Posterior cingulate gyrus (tissue), 11 donors: Measurements from ENCODE around the gene FUCA2.
"Not testable (repeated sequence)": the region's sequence is repeated elsewhere in the genome, so short reads cannot be mapped to it uniquely, and the experiment has no call there.

Experiments
- DNase-seq, 10 donors: peaks; one replicate each; pipeline versions ENCODE4 v3.0.0 to v3.0.0-alpha.2; 2020 to 2021; ENCODE audit warnings: mixed read lengths in 3 of 10
- intact Hi-C: fragments of 100-400 bp; cut with DNase I; formaldehyde crosslinking; loops from one replicate; pipeline ENCODE4 v1.15.1; 2023

The FUCA2 gene

DNA sequence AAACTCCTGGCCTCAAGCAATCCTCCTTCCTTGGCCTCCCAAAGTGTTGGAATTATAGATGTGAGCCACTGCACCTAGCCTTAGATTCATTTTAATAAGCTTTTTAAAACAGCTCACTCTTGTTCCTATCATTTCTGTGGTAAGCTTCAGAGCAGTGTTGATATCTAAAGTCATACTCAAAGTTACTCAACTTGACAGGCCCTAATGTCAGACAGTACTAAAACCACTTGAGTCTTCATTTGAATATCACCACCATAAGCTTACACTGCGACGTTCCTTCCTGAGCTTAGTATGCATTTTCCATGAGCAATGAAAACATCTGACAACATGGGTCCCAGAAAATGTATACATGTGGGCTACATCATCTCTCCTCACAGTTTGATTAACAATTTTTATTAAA lies 6.0 kb downstream of the FUCA2 start:
- no peak for DNase-seq

DNA sequence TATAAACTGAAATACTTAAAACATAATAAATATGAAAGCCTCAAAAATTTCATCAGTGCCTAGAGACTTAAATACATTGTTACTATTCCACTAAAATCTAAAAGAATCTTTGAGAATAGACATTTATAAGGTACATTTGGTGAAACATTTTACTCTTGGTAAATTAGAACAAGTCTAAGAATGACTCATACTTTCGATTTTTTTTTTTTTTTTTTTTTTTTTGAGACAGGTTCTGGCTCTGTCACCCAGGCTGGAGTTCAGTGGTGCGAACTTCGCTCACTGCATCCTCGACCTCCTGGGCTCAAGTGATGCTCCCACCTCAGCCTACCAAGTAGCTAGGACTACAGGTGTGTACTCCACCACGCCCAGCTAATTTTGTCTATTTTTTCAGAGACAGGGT lies 6.4 kb downstream of the FUCA2 start:
- no peak for DNase-seq
- intact Hi-C loops, result no loop called here

More for the DNA sequence above, 6.0 kb downstream of the FUCA2 start:
- intact Hi-C loops, result no loop called here

DNA sequence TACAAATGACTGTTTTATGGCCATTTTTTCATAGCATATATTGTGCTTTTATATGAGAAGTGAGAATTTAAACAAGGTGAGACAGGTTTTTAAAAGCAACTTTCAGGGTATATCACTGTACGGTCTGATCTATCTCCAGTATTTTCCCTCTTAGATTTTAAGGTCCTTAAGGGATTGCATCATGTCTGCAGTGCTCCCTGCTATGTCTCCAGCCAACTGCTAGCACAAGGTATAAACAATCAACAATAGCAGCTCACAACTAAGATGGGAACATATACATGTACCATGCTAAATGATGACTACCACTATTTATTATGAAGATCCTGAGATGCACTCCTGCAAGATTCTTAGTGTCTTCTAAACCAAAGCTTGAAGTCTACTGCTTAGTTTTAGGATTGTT lies 7.2 kb downstream of the FUCA2 start:
- DNase-seq, result no peak
- intact Hi-C loops, result no loop called here

DNA sequence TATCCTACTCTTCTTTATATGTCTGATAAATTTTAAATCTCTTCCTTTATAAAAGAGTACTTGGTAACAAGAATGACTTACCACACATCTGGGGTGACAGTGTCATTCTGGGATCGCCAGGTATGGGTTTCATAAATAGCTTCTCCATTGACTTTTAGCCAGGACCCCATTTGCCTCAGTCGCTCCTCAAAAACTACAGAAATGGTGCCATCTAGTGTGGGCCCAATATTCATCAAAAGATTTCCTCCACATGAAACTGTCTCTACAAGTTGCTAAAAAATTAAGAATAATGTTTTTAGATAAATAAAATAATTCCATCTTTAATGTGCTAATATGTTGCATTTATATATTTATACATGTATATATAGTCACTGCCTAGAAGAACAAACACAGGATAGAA lies 9.7 kb downstream of the FUCA2 start:
- DNase-seq, result no peak
- intact Hi-C loops, result no loop called here

DNA sequence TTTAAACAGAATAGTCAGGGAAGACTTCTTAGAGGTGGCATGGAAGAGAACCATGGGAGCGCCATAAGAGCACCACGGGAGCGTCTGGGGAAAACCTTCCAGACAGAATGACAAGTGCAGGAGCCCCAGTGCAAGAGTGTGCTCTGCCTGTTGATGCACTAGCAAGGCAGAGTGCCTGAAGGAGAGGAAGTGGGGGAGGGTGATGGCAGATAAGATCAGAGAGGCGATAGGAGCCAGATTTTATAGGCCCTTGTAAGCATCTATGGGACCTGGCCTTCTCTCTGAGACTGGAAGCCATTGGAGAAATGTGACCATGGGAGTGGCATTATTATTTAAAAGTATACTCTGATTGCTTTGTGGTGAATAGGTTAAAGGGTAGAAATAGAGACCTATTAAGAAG lies 13.1 kb downstream of the FUCA2 start:
- no peak for DNase-seq

DNA sequence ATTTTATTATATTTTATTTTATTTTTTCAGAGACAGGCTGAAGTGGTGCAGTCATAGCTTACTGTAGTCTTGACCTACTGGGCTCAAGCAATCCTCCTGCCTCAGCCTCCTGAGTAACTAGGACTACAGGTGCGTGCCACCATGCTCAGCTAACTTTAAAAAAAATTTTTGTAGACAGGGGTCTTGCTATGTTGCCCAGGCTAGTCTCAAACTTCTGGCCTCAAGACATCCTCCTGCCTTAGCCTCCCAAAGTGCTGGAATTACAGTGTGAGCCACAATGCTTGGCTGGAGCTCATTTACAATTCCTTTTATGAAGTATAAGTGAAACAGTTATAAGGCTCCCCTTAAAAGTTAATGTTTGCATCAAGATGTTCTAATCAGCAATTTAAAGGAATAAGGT lies 14.5 kb downstream of the FUCA2 start:
- intact Hi-C loops, result no loop called here
- no peak for DNase-seq

More for the DNA sequence above, 13.1 kb downstream of the FUCA2 start:
- intact Hi-C loops, result no loop called here

DNA sequence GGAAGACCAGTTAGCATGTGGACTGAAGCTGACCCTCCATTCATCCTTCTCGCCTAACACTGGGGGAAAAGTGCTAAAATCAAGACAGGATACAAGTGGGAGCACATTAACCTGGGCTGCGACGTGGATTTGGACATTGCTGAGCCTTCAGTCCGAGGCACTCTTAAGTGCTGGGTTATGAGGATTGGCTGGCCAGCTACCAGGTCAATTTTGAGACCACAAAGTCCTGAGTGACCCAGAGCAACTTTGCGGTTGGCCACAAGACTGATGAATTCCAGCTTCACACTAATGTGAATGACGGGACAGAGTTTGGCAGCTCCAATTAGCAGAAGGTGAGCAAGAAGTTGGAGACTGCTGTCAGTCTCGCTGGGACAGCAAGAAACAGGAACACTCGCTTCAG lies 20.7 kb downstream of the FUCA2 start:
- no peak for DNase-seq
- intact Hi-C loops, result no loop called here

DNA sequence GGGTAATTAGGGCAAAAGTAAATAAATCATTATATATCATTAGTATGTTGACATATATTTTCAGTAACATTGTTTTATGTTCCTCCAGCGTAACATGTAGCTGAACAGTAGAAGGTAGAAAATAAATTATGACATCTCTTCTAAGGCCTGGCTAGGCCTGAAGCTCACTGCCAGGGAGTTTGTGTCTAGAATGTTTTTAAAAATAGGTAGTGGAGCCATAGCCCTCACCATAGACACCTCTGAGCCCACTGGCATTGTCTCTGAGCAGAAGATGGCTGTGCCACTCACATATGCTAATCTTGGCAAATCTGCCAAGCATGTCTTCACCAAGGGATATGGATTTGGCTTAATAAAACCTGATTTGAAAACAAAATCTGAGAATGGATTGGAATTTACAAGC lies 21.3 kb downstream of the FUCA2 start:
- intact Hi-C loops, result no loop called here
- no peak for DNase-seq

DNA sequence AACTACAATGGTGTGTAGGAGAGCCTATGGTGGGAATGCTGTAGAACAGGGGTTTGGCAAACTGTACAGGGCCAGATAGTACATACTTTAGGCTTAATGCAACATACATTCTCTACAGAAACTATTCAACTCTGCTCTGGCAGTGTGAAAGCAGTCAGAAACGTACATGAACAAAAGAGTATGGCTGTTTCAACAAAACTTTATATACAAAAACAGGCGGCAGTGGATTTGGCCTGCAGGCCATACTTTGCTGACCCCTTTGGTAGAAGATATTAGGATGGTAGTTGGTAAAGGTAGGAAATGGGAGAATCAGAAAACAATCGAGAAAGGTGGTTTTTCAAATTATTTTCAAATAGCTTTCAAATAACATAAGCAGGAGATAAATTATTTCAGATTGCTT lies 24.8 kb downstream of the FUCA2 start:
- DNase-seq, result no peak
- intact Hi-C loops, result no loop called here

DNA sequence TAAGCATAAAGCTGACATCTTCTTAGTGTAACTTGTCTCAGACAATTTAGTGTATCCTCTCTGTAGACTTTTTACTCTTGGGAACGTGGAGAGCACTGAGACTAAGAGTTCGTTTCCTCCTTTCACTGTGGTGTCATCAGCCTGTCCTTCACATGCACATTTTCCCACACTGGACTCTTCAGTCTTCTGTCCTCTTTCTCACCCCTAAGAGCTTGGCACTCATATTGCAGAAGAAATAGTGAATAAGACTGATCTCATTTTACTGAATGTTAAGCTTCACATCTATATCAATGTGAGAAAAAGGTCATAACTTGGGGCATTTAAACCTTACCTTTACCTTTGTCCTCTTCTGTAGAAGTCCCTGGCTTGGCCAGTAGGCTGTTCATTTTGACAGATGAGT lies 25.6 kb downstream of the FUCA2 start:
- intact Hi-C loops, result no loop called here

DNA sequence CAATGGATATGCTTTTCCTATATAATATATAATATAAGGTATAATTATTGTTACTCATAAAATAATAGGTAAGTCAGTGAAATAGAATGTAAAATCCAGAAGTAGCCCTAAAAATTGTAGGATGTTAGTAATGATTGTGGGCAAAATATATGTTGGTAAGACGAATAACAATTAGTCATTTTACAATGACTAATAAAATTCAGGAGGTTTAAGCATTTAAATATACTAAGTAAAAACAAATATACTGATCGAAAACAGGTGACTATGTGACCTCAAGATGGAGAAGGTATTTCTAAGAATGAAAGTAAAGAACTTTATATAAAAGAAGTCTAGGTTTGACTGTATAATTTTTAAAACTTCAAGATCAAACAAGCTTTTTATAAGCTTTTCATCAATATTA lies 28.9 kb downstream of the FUCA2 start:
- intact Hi-C loops, result no loop called here
- no peak for DNase-seq

More for the DNA sequence above, 25.6 kb downstream of the FUCA2 start:
- DNase-seq, result no peak

DNA sequence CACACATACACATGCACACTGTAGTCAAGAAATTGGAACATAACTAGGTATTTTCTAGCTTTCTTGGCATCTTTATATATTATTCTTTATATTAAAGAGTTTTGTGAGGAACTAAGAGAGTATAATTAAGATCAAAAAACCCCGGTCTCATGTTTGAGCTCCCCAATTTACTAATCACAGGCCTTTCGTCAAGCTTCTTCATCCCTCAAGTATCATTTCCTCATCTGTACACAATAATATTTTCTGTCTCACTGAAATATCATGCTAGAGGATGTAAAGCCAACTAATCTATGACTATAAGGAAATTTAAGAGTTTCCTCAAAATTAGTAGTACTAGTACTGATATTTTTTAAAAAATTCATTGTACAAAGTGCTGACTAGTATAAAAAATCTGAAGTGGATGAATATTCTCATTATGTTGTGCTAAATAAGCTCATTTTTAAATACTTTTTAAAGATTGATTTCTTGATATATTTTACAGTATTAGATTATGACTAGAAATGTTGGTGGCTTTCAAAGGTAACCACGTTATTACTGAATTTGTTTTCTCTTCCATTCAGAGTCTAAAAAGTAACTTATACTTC lies 32.9 kb downstream of the FUCA2 start:
- no peak for DNase-seq
- intact Hi-C loops, result no loop called here

DNA sequence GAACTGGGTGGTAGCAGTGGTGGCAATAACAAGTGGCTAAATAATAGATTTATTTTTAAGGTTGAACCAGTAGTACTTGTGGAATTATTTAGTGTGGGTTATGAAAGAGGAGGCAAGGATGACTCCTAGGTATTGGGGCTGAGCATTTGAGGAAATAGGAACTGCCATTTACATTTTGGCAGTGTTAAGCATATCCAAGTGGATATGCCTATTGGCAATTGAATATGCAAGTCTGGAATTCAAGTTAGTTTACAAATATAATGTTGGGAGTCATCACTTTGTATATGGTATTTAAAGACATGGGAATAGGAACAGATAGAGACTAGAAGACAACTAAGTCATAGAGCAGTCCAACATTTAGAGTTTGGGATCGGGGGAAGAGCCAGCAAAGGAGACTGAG lies 35.0 kb downstream of the FUCA2 start:
- no peak for DNase-seq
- intact Hi-C loops, result no loop called here

DNA sequence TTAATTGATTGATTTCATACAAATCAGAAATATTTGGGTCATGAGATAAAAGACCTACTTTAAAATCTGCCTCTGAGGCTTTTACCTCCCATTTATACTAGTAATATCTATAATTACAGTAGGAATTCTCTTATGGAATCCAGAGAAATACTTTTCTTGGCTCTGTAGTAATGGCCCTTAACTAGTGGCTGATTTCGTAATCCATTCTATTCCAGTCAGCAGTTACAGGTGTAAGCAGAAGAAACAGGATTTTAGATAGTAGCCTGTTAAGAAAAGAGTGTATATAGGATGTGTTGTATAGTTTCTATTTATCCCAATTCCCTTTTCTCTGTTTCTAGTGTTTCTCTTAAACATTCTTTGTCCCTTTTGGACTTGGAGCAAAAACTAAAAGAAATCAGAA lies 39.7 kb downstream of the FUCA2 start:
- intact Hi-C loops, result no loop called here
- DNase-seq, result no peak

DNA sequence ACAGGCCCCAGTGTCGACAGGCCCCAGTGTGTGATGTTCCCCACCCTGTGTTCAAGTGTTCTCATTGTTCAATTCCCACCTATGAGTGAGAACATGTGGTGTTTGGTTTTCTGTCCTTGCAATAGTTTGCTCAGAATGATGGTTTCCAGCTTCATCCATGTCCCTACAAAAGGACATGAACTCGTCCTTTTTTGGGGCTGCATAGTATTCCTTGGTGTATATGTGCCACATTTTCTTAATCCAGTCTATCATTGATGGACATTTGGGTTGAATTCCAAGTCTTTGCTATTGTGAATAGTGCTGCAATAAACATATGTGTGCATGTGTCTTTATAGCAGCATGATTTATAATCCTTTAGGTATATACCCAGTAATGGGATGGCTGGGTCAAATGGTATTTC lies 42.7 kb downstream of the FUCA2 start:
- intact Hi-C loops, result not testable (repeated sequence)

DNA sequence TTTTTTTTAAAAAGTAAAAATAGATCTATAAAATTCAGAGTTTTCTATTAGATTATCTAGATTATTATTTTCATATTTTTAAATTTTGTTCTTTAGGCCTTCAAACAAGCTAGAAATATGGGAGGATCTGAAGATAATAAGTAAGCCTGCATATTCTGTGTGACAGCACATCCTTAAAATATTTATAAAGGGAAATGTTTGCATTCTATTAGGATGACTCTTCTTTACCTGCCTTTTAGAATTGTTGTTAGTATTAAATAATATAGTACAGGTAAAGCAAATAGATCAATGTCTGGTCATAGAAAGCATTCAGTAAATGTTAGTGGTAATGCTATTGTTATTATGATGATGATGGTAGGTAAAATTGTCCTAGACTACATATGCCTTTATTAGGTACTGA lies 43.5 kb downstream of the FUCA2 start:
- intact Hi-C loops, result no loop called here
- DNase-seq, result no peak

More for the DNA sequence above, 42.7 kb downstream of the FUCA2 start:
- DNase-seq, result not testable (repeated sequence)

DNA sequence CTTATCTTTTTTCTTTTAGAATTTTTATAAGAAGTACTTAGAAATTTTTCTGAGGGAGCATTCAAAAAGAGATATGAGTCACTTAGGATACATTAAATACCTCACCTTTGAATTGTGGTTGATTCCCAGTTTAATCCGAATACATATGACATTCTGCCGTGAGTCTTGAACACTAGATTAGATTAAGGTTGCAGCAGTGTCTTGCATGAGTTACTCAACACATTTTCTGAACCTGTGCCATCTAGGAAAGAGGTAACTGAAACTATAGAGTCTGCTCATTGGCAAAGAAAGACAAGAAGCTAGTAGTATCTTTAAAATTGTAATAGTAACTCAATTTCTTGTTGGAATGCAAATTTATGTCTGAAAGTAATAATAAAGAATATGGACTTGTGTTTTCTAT lies 46.0 kb downstream of the FUCA2 start:
- intact Hi-C loops, result no loop called here
- DNase-seq, result no peak

DNA sequence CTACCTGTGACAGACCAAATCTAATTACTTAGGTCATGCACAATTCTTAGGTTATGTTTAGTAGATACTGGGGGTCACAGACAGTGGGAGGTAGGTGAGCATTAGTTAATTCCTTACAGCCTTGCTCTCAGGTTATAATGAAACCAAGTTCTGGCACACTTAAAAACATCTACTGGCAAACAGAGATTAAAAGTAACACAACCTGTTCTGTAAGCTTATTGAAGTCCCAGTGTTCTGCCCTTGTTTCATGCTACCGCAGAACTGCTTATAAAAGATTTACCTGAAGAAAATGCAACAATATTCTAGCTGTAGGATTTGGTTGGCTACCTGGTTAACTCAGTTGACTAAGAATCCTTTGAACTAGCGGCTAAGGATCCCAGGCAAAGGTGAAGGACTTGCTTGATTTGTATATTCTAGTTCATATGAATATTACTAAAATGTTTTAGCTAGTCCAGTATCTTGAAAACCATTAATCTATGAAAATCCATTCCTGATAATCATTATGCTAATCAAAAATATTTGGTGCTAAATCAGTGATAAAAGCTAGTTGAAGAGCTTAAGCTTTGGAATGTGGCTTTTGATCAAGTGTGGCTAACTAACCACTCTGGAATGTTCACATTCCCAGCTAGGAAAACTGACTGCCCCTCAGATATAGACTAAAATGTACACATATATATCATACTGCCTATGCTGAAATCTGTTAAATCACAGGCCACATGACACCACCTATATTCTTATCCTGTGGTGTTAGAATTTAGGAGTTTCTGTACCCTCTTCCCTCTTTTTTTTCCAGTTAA lies 53.8 kb downstream of the FUCA2 start:
- no peak for DNase-seq

DNA sequence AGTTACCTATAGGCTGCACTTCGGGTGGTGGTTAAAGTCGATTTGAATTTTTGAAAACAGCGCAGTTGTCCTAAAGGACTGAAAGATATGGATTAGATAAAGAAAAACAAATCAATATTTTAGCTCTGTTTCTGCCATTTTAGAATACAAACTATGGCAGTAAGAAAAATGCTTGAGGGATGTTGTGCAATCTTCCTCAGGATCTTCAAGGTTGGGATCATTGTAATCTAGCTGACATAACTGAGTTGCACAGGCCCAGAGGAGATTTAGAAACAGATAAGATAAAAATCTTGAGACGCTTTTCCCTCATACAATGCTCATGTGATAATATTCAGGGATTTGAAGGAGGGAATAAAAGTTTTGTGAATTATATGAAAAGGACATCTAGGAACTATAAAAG lies 60.0 kb downstream of the FUCA2 start:
- DNase-seq, result no peak
- intact Hi-C loops, result loop anchor here (2.0 kb wide), 1 partner anchor 59 kb away; the partner anchor contains the start of gene FUCA2

More for the DNA sequence above, 53.8 kb downstream of the FUCA2 start:
- intact Hi-C loops, result no loop called here

DNA sequence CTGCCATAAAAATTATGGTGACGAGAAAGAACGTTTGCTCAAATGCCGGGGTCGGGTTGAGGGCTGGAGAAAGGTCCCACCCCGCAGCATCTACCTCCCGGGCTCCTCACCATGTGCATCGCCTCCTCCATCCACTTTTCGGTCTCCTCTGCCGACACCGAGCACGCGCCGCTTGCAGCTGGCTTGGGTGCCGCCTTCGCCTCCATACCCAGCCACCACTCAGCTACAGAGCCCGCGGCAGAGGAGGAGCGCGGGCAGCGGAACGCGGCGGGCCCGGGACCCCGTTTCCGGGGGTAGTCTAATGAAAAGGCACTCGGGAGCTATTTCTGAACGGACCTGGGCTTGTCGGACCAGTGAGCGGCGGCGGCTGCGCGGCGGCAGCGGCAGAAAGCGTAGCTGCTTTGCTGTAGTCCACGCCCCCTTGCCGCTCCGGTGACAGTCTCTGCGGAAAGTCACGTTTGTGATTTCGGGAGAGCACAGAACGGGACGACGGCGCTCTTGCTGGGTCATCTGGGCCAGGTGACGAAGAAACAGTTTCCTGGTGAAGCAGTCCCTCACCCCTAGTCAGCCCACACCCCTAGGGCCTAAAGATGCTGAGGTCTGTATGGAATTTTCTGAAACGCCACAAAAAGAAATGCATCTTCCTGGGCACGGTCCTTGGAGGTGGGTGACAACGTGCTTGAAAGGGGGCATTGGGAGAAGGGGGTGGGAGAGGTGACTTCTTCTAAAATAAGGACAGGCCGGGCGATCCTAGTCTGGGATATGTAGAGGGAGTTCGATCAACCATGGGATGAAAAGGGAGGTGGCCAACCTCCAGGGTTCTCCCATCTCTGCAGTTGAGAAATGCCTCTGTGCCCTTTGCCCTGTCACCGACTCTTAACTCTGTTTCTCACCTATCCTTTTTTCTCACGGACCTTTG lies 60.8 kb downstream of the FUCA2 start, which contains the start of the genes ADAT2 and PEX3:
Gene ADAT2, minus strand, starts transcription at position 243 of the 919 bp plus-strand sequence. Its CDS starts 37 bp downstream, at position 206.
Gene PEX3, plus strand, starts transcription at position 353 of the 919 bp plus-strand sequence. Its CDS starts 238 bp downstream, at position 591.
- intact Hi-C loops, result loop anchor here (2.0 kb wide), 1 partner anchor 60 kb away; the partner anchor contains the start of gene FUCA2
- DNase-seq, result peak; percentile 82 to 98 (median 88)
